Amniotic stem cell (primary cell): ENCODE results near the gene KRTAP4-3.
"Not testable (repeated sequence)": the region's sequence is repeated elsewhere in the genome, so short reads cannot be mapped to it uniquely, and the experiment has no call there.

Source experiments
- DNase-seq: peaks from one replicate; lab custom pipeline; 2025; lab: John Stamatoyannopoulos, UW

The KRTAP4-3 gene

DNA sequence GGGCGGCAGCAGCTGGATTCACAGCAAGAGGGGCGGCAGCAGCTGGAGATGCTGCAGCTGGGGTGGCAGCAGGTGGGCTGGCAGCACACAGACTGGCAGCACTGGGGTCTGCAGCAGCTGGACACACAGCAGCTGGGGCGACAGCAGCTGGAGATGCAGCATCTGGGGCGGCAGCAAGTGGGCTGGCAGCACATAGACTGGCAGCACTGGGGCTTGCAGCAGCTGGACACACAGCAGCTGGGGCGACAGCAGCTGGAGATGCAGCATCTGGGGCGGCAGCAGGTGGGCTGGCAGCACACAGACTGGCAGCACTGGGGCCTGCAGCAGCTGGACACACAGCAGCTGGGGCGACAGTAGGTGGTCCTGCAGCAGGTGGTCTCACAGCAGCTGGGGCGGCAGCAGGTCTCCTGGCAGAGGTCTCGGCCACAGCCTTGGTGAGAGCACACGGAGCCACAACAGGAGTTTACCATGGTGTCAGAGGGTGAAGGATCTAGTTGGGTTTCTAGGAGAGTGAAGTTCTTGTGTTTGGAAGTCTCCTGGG lies 50.1 kb downstream of the KRTAP4-3 start, which contains the start of gene KRTAP4-11:
Gene KRTAP4-11 (minus strand): TSS at position 528 of the 541 bp plus-strand sequence. CDS start 58 bp downstream, at position 470.
- not testable (repeated sequence) for DNase-seq
